ENCODE measurements around the gene MIOX. TPM values are rescaled to one million over a fixed set of nuclear protein-coding genes. Genes with fewer than 3 reads are reported as not detected.

MIOX gene
- total and polyA plus RNA-seq, 2 of the 13 experiments (the other 11 are each of a cell fraction or from before 2014, with no cell fraction given) = 1.5 to 2.9 TPM

DNA sequence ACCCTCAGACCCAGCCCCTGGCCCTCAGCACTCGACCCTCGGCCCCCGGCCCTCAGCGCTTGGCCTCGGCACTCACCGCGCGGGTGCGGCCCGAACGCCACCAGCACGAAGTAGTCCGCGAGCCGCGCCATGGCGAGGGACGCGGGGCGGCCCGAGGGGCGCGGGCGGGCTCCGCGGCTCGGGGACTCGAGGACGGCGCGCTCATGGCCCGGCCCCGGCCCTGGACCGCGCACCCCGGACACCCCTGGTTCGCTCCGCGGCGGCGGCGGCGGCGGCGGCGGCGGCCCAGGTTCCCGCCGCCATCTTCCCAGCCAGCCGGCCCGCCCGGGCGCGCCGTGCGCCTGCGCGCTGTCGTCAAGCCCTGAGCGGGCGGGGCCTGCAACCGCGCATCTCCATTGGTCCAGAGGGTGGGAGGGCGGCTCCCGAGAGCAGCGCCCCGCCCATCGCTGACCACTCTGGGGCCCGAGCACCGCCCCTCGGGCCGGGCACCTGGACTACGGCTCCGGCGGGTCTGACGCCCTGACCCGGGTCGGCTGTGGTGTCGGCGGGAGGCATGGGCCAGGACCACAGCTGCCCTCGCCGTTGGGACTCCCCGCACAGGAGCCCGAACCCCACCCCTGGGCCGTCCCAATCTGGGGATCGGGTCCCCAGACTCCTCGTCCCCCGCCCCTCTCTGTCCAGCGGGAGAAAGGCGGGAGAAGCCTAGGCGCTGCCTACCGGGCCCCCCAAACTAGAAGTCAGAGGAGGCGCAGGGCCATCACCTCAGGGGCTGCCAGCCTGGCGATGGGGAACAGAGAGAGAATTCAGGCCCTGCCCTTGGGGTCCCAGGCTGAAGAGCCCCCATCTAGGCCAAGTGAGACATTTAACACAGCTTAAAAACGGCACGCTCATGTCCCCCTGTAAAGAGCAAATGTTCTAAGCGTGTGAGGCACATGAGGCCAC, 11.7 kb upstream of the MIOX start, which contains the start of gene SBF1 (continued):
- TF ChIP-seq, protein P1, sequence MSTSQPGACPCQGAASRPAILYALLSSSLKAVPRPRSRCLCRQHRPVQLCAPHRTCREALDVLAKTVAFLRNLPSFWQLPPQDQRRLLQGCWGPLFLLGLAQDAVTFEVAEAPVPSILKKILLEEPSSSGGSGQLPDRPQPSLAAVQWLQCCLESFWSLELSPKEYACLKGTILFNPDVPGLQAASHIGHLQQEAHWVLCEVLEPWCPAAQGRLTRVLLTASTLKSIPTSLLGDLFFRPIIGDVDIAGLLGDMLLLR (CRISPR knock-in tag; IDR thresholded peaks at IDR 0.05) = no peak
- TF ChIP-seq ZNF30 (CRISPR knock-in tag; IDR thresholded peaks at IDR 0.05) = no peak
- no peak for TF ChIP-seq ZNF75D (CRISPR knock-in tag; IDR thresholded peaks at IDR 0.05; ENCODE audit: borderline replicate concordance)
- peak; percentile 60; the same call in 1 of the 2 replicates for TF ChIP-seq ZNF235 (CRISPR knock-in tag; IDR thresholded peaks at IDR 0.05; ENCODE audit: borderline replicate concordance)
- no peak for TF ChIP-seq ZNF678 (CRISPR knock-in tag; IDR thresholded peaks at IDR 0.05)
- TF ChIP-seq, protein P2, sequence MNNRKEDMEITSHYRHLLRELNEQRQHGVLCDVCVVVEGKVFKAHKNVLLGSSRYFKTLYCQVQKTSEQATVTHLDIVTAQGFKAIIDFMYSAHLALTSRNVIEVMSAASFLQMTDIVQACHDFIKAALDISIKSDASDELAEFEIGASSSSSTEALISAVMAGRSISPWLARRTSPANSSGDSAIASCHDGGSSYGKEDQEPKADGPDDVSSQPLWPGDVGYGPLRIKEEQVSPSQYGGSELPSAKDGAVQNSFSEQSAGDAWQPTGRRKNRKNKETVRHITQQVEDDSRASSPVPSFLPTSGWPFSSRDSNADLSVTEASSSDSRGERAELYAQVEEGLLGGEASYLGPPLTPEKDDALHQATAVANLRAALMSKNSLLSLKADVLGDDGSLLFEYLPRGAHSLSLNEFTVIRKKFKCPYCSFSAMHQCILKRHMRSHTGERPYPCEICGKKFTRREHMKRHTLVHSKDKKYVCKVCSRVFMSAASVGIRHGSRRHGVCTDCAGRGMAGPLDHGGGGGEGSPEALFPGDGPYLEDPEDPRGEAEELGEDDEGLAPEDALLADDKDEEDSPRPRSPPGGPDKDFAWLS (CRISPR knock-in tag; IDR thresholded peaks at IDR 0.05; ENCODE audit: borderline replicate concordance) = no peak
- no peak for TF ChIP-seq PHF21A (CRISPR knock-in tag; IDR thresholded peaks at IDR 0.05)
- no peak for TF ChIP-seq ZNF713 (CRISPR knock-in tag; IDR thresholded peaks at IDR 0.05)
- no peak for TF ChIP-seq ZFP41 (CRISPR knock-in tag; IDR thresholded peaks at IDR 0.05; ENCODE audit: borderline replicate concordance)
- peak; percentile 78 for TF ChIP-seq PHF8 (CRISPR knock-in tag; IDR thresholded peaks at IDR 0.05)
- TF ChIP-seq, protein P3, sequence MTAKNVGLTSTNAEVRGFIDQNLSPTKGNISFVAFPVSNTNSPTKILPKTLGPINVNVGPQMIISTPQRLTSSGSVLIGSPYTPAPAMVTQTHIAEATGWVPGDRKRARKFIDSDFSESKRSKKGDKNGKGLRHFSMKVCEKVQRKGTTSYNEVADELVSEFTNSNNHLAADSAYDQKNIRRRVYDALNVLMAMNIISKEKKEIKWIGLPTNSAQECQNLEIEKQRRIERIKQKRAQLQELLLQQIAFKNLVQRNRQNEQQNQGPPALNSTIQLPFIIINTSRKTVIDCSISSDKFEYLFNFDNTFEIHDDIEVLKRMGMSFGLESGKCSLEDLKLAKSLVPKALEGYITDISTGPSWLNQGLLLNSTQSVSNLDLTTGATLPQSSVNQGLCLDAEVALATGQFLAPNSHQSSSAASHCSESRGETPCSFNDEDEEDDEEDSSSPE (CRISPR knock-in tag; IDR thresholded peaks at IDR 0.05) = peak; percentile 43; the same call in 1 of the 2 replicates
- TF ChIP-seq, protein P4, sequence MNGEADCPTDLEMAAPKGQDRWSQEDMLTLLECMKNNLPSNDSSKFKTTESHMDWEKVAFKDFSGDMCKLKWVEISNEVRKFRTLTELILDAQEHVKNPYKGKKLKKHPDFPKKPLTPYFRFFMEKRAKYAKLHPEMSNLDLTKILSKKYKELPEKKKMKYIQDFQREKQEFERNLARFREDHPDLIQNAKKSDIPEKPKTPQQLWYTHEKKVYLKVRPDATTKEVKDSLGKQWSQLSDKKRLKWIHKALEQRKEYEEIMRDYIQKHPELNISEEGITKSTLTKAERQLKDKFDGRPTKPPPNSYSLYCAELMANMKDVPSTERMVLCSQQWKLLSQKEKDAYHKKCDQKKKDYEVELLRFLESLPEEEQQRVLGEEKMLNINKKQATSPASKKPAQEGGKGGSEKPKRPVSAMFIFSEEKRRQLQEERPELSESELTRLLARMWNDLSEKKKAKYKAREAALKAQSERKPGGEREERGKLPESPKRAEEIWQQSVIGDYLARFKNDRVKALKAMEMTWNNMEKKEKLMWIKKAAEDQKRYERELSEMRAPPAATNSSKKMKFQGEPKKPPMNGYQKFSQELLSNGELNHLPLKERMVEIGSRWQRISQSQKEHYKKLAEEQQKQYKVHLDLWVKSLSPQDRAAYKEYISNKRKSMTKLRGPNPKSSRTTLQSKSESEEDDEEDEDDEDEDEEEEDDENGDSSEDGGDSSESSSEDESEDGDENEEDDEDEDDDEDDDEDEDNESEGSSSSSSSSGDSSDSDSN (CRISPR knock-in tag; IDR thresholded peaks at IDR 0.05) = peak; percentile 32; the same call in 1 of the 2 replicates
- TF ChIP-seq, protein P5, sequence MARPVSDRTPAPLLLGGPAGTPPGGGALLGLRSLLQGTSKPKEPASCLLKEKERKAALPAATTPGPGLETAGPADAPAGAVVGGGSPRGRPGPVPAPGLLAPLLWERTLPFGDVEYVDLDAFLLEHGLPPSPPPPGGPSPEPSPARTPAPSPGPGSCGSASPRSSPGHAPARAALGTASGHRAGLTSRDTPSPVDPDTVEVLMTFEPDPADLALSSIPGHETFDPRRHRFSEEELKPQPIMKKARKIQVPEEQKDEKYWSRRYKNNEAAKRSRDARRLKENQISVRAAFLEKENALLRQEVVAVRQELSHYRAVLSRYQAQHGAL (CRISPR knock-in tag; IDR thresholded peaks at IDR 0.05; ENCODE audit: not compliant biosample characterization) = no peak
- no peak for TF ChIP-seq STAT5B (CRISPR knock-in tag; IDR thresholded peaks at IDR 0.05)
- TF ChIP-seq GABPB1 (CRISPR knock-in tag; IDR thresholded peaks at IDR 0.05) = peak; percentile 45; the same call in 1 of the 2 replicates
- TF ChIP-seq MATR3 (CRISPR knock-in tag; IDR thresholded peaks at IDR 0.05) = no peak
- TF ChIP-seq XBP1 (CRISPR knock-in tag; IDR thresholded peaks at IDR 0.05) = no peak
- TF ChIP-seq, protein P6, sequence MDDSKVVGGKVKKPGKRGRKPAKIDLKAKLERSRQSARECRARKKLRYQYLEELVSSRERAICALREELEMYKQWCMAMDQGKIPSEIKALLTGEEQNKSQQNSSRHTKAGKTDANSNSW (CRISPR knock-in tag; IDR thresholded peaks at IDR 0.05; ENCODE audit: borderline replicate concordance) = no peak
- TF ChIP-seq SUZ12 (IDR thresholded peaks at IDR 0.05; ENCODE audit: low read depth, low read length) = no peak
- TF ChIP-seq, protein P7, sequence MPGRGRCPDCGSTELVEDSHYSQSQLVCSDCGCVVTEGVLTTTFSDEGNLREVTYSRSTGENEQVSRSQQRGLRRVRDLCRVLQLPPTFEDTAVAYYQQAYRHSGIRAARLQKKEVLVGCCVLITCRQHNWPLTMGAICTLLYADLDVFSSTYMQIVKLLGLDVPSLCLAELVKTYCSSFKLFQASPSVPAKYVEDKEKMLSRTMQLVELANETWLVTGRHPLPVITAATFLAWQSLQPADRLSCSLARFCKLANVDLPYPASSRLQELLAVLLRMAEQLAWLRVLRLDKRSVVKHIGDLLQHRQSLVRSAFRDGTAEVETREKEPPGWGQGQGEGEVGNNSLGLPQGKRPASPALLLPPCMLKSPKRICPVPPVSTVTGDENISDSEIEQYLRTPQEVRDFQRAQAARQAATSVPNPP (CRISPR knock-in tag; IDR thresholded peaks at IDR 0.05) = no peak
- TF ChIP-seq NFRKB (IDR thresholded peaks at IDR 0.05) = no peak
